ENCODE measurements around the gene SPDYE3.

DNA sequence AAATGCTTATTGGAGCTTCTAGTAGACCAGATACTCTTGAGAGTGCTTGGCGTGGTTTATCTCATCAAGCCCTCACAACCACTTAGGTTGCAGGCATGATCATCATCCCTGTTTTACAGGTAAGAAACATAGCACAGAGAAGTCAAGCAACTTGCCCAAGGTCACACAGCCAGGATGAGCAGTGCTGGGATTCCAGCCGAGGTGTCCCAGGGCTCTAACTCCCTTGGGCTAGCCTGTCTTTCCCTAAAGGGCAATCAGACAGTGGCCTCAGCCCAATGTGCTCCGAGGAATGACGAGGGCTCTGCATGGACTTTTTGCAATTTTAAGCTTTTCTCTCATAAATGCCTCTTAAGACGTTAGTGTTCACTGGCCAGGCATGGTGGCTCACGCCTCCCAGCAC is 39.9 kb upstream of the SPDYE3 start:
- TF ChIP-seq, protein P1, sequence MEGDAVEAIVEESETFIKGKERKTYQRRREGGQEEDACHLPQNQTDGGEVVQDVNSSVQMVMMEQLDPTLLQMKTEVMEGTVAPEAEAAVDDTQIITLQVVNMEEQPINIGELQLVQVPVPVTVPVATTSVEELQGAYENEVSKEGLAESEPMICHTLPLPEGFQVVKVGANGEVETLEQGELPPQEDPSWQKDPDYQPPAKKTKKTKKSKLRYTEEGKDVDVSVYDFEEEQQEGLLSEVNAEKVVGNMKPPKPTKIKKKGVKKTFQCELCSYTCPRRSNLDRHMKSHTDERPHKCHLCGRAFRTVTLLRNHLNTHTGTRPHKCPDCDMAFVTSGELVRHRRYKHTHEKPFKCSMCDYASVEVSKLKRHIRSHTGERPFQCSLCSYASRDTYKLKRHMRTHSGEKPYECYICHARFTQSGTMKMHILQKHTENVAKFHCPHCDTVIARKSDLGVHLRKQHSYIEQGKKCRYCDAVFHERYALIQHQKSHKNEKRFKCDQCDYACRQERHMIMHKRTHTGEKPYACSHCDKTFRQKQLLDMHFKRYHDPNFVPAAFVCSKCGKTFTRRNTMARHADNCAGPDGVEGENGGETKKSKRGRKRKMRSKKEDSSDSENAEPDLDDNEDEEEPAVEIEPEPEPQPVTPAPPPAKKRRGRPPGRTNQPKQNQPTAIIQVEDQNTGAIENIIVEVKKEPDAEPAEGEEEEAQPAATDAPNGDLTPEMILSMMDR (IDR thresholded peaks at IDR 0.05; ENCODE audit: poor library complexity, severe bottlenecking) = no peak
- TF ChIP-seq SMC3 (conservative IDR thresholded peaks at IDR 0.05; ENCODE audit: poor library complexity) = no peak
- TF ChIP-seq RAD21 (conservative IDR thresholded peaks at IDR 0.05) = no peak
- no peak for TF ChIP-seq EP300 (conservative IDR thresholded peaks at IDR 0.05; ENCODE audit: poor library complexity, severe bottlenecking)
- TF ChIP-seq, protein P2, sequence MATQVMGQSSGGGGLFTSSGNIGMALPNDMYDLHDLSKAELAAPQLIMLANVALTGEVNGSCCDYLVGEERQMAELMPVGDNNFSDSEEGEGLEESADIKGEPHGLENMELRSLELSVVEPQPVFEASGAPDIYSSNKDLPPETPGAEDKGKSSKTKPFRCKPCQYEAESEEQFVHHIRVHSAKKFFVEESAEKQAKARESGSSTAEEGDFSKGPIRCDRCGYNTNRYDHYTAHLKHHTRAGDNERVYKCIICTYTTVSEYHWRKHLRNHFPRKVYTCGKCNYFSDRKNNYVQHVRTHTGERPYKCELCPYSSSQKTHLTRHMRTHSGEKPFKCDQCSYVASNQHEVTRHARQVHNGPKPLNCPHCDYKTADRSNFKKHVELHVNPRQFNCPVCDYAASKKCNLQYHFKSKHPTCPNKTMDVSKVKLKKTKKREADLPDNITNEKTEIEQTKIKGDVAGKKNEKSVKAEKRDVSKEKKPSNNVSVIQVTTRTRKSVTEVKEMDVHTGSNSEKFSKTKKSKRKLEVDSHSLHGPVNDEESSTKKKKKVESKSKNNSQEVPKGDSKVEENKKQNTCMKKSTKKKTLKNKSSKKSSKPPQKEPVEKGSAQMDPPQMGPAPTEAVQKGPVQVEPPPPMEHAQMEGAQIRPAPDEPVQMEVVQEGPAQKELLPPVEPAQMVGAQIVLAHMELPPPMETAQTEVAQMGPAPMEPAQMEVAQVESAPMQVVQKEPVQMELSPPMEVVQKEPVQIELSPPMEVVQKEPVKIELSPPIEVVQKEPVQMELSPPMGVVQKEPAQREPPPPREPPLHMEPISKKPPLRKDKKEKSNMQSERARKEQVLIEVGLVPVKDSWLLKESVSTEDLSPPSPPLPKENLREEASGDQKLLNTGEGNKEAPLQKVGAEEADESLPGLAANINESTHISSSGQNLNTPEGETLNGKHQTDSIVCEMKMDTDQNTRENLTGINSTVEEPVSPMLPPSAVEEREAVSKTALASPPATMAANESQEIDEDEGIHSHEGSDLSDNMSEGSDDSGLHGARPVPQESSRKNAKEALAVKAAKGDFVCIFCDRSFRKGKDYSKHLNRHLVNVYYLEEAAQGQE (IDR thresholded peaks at IDR 0.05; ENCODE audit: borderline replicate concordance) = no peak
- no peak for TF ChIP-seq POLR2AphosphoS5 (IDR thresholded peaks at IDR 0.05)
- TF ChIP-seq EZH2 (IDR thresholded peaks at IDR 0.05; ENCODE audit: borderline replicate concordance, insufficient read depth, low read length, poor library complexity, severe bottlenecking) = no peak
